Measurements from ENCODE around the gene MGAT4C.

GRCh38 chr12:85975716-85976115, 280.5 kb downstream of the MGAT4C start:
- TF ChIP-seq BHLHE40 (IDR thresholded peaks at IDR 0.05; ENCODE audit: low read depth, low read length) (no peak), CTCF (IDR thresholded peaks at IDR 0.05) (no peak), MAX (IDR thresholded peaks at IDR 0.05) (no peak), POLR2AphosphoS2 (conservative IDR thresholded peaks at IDR 0.05; ENCODE audit: low read length) (no peak), KDM1A (IDR thresholded peaks at IDR 0.05; ENCODE audit: low read depth) (no peak), EP300 (IDR thresholded peaks at IDR 0.05) (no peak), CEBPB (IDR thresholded peaks at IDR 0.05) (no peak), HOXA7 (CRISPR knock-in tag; IDR thresholded peaks at IDR 0.05) (no peak), RFX5 (IDR thresholded peaks at IDR 0.05) (no peak), POLR2A (IDR thresholded peaks at IDR 0.05; ENCODE audit: low read length) (no peak), ESRRA (IDR thresholded peaks at IDR 0.05; ENCODE audit: borderline replicate concordance, low read length) (no peak), JUN (IDR thresholded peaks at IDR 0.05) (no peak), CHD2 (IDR thresholded peaks at IDR 0.05; ENCODE audit: low read length, partially characterized antibody) (no peak)
